ENCODE results near the gene APOL5.

The APOL5 gene

GRCh38 chr22:35740616-35741015 lies 22.9 kb downstream of the APOL5 start:
- H3K27me3 ChIP-seq (replicated peaks): no peaks in the 10 kb centered on the region
- H3K36me3 ChIP-seq (replicated peaks): peaks cover 26% of the 10 kb centered on the region
- DNase-seq: no peak
- H3K4me3 ChIP-seq (ENCODE audit: low read depth, low read length): no peak overlapping the region
- TF ChIP-seq CTCF (IDR thresholded peaks at IDR 0.05; ENCODE audit: low read depth, low read length, missing control alignments): no peak
- H3K27ac ChIP-seq: no peak overlapping the region
- in situ Hi-C loops (cut with HindIII; ENCODE audit: low pct_ligation_motif_present, low sequenced_read_pairs): no loop called here

DNA sequence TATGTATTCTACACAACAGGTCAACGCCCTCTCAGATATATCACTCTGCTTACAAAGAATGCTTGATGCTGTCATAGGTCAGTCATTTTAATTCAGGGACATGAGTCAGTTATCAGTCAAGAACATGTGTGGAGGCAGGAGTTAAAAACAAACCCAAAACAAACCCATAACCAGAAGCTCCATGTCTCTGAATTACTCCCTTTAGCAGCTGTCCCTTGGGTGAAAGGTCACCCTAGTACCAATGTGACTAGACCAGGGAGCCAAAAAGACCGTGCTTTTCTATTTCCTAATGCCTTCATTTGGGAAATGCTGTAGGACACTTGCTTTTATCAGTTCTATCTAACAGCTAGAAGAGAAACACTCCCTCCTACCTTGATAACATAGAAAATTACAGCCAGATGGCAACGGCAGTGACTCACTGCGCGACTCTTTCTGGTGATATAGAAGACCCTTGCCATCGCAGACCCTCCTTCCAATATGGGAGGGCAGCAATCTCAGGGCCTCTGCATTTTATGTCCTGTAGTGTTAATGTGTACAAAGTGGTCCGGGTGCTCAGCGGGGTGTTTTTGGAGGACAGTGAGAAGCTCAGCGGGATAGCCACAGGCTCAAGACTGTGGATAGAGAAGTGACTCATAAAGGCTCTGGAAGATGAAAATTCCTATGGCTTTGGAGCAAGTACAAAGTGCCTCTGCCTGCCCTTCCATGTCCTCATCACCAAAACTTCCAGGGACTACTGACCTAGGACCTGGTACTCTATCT lies 24.8 kb downstream of the APOL5 start:
- in situ Hi-C loops (cut with HindIII; ENCODE audit: low pct_ligation_motif_present, low sequenced_read_pairs): no loop called here
- H3K36me3 ChIP-seq (replicated peaks): peaks cover 24% of the 10 kb centered on the region
- TF ChIP-seq CTCF (IDR thresholded peaks at IDR 0.05; ENCODE audit: low read depth, low read length, missing control alignments): no peak
- H3K27me3 ChIP-seq (replicated peaks): no peaks in the 10 kb centered on the region
- H3K27ac ChIP-seq: peak overlapping the region; percentile 92
- DNase-seq: peak; percentile 81
- no peak overlapping the region for H3K4me3 ChIP-seq (ENCODE audit: low read depth, low read length)

DNA sequence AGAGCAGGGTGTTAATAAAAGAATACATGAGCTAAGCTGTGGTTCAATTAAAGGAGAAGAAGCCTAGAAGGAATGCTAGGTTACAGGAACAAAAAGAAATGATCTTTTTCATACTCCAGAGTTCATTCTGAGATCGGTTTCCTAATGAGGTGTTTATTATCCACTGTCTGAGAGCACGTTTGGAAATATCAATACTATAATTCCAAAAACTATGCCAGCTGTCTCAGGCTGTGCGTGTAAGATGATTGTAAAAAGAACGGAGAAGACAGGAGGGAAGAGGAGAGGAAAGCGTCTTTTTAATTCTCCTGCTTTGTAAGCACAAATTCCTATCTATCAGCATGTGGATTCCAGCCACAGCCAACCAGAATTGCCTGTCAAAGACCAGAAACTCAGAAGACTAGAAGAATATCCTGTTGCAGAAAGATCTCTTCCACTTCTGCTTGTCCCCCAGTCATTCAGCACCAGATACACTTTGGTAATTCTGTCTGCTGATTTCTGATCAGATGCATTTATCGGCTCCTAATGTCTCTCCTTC lies 25.7 kb downstream of the APOL5 start:
- no peak for DNase-seq
- Histone ChIP-seq H3K27ac (peak overlapping the region; percentile 92), H3K27me3 (replicated peaks) (no peaks in the 10 kb centered on the region), H3K4me3 (ENCODE audit: low read depth, low read length) (no peak overlapping the region), H3K36me3 (replicated peaks) (peaks cover 16% of the 10 kb centered on the region)
- in situ Hi-C loops (cut with HindIII; ENCODE audit: low pct_ligation_motif_present, low sequenced_read_pairs): no loop called here
- TF ChIP-seq CTCF (IDR thresholded peaks at IDR 0.05; ENCODE audit: low read depth, low read length, missing control alignments): no peak

DNA sequence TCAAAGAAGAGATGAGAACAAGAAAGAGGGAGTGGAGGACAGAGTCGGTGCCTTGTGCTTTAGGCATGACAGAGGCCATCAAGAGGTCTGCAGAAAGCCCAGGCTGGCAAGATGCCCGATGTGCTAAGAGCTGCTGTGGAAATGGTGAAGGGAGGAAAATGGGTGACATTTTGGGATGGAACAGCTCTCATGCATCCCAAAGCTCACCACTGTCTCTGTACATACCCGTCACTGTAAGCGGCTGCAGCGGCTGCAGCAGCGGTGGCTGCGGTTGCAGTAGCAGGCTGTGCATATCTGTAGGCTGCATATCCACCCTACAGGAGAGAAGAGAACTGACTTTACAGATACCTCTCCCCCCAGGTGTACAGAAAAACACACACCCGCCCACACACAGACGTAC lies 28.6 kb downstream of the APOL5 start:
- DNase-seq: no peak
- TF ChIP-seq CTCF (IDR thresholded peaks at IDR 0.05; ENCODE audit: low read depth, low read length, missing control alignments): no peak

DNA sequence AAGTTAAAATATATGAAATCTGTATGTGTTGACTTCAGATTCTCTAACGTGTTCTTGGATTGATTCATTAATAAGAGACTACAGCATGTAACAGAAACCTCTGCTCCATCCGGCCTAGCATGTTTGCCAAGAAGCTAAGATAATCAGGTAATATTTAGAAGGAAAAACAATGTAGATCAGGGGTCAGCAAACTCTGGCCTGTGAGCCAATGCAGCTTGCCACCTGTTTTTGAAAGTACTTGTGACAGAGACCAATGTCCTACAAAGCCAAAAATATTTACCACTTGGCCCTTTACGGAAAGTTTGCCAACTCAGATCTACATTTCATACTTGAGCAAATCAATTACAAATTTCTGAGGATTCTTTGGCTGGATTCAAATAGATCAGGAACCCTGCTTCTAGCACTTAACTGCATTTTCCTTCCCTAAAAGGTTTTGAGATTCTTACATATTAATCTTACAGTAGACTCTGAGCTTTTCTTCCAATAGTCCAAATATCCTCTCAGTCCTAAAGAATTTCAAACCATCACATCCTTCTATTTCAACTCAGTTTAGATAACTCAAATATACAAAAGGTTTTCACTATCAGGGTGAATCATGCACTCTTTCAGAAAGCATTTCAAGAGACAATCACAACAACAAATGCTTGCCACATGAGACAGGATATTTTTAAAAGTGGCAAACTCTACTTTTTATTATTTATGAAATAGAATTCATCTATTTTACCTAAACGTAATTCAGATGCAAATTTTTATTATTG lies 29.5 kb downstream of the APOL5 start:
- Histone ChIP-seq H3K27ac (no peak overlapping the region), H3K36me3 (replicated peaks) (peaks cover 9% of the 10 kb centered on the region), H3K27me3 (replicated peaks) (no peaks in the 10 kb centered on the region), H3K4me3 (ENCODE audit: low read depth, low read length) (no peak overlapping the region)
- in situ Hi-C loops (cut with HindIII; ENCODE audit: low pct_ligation_motif_present, low sequenced_read_pairs): no loop called here
- no peak for TF ChIP-seq CTCF (IDR thresholded peaks at IDR 0.05; ENCODE audit: low read depth, low read length, missing control alignments)
- DNase-seq: no peak

More for the DNA sequence above, 28.6 kb downstream of the APOL5 start:
- in situ Hi-C loops (cut with HindIII; ENCODE audit: low pct_ligation_motif_present, low sequenced_read_pairs): no loop called here
- H3K27ac ChIP-seq: no peak overlapping the region
- H3K36me3 ChIP-seq (replicated peaks): peaks cover 8% of the 10 kb centered on the region
- H3K27me3 ChIP-seq (replicated peaks): no peaks in the 10 kb centered on the region
- H3K4me3 ChIP-seq (ENCODE audit: low read depth, low read length): no peak overlapping the region

Measured in brain microvascular endothelial cell (primary cell).